Ecto neural progenitor cell (in vitro differentiated cells): ENCODE data around the gene DNAJB13.

Source experiments
- DNase-seq: peaks from one replicate; pipeline ENCODE4 v3.0.0-alpha.2; 2018; ENCODE audit warnings: low spot score

The DNAJB13 gene

GRCh38 chr11:74000307-74001133 is 49.7 kb downstream of the DNAJB13 start:
- no peak for DNase-seq

- DNase-seq = no peak
Observed at GRCh38 chr11:74001822-74002286, 51.0 kb downstream of the DNAJB13 start.

- DNase-seq = no peak
Observed at GRCh38 chr11:74002832-74003231, 52.0 kb downstream of the DNAJB13 start.

GRCh38 chr11:74004046-74004695 is 53.3 kb downstream of the DNAJB13 start:
- no peak for DNase-seq

GRCh38 chr11:74004759-74005615 is 54.2 kb downstream of the DNAJB13 start:
- DNase-seq = no peak

GRCh38 chr11:74005721-74006517 is 55.1 kb downstream of the DNAJB13 start:
- DNase-seq = no peak

GRCh38 chr11:74006743-74007304 is 56.0 kb downstream of the DNAJB13 start:
- DNase-seq = no peak

- DNase-seq = no peak
Observed at GRCh38 chr11:74007691-74008372, 57.0 kb downstream of the DNAJB13 start.

GRCh38 chr11:74008373-74009229 is 57.8 kb downstream of the DNAJB13 start, which contains the start of gene UCP3:
Gene UCP3 (minus strand): TSS chr11:74009085. CDS start chr11:74007042, 2,043 bp downstream.
- DNase-seq = no peak

- no peak for DNase-seq
Observed at GRCh38 chr11:74009230-74009547, 58.4 kb downstream of the DNAJB13 start.

GRCh38 chr11:74009675-74010305 is 59.0 kb downstream of the DNAJB13 start:
- DNase-seq = no peak

GRCh38 chr11:74010306-74011300 is 59.8 kb downstream of the DNAJB13 start:
- DNase-seq = no peak

GRCh38 chr11:74011360-74012073 is 60.7 kb downstream of the DNAJB13 start:
- no peak for DNase-seq

- no peak for DNase-seq
Observed at GRCh38 chr11:74012074-74012809, 61.4 kb downstream of the DNAJB13 start.

GRCh38 chr11:74013141-74013540 is 62.3 kb downstream of the DNAJB13 start:
- no peak for DNase-seq

- DNase-seq = no peak
Observed at GRCh38 chr11:74014880-74015279, 64.1 kb downstream of the DNAJB13 start.
